Fibroblast of the aortic adventitia (primary cell): ENCODE measurements around the gene UBE2I. TPM values are rescaled to one million over a fixed set of nuclear protein-coding genes. Genes with fewer than 3 reads are reported as not detected.

ENCODE experiments used
- DNase-seq: peaks from one replicate; pipeline ENCODE4 v3.0.0-alpha.2; 2010; ENCODE audit warnings: low read depth
- H3K4me3 ChIP-seq: 2 replicates; pipeline ENCODE4 v1.5.1; 2011; ENCODE audit warnings: low read depth, mild to moderate bottlenecking, control low read depth, low read length, moderate library complexity
- CTCF ChIP-seq: IDR thresholded peaks from 2 replicates; pipeline ENCODE4 v1.5.1; 2011; ENCODE audit warnings: mild to moderate bottlenecking, low read length, control low read depth, inconsistent platforms; ENCODE audit not compliant: insufficient read depth
- total RNA-seq: library from RNA; depleted of rRNA; stranded (reverse); fragments of >200 nt; gene quantifications from 2 replicates; pipeline ENCODE4 v1.2.3, GENCODE V29; 2012; ENCODE audit warnings: low replicate concordance

UBE2I gene
- total RNA-seq, 1 donor, result 70.3 TPM

GRCh38 chr16:1282324-1282973, 27.0 kb upstream of the UBE2I start:
- no peak for DNase-seq
- H3K4me3 ChIP-seq, result no peak overlapping the region
- no peak for TF ChIP-seq CTCF

GRCh38 chr16:1283296-1283695, 26.1 kb upstream of the UBE2I start:
- no peak overlapping the region for H3K4me3 ChIP-seq
- no peak for TF ChIP-seq CTCF
- DNase-seq, result no peak

- no peak for DNase-seq
- no peak overlapping the region for H3K4me3 ChIP-seq
- TF ChIP-seq CTCF, result no peak
Measured at GRCh38 chr16:1283996-1284616, 25.3 kb upstream of the UBE2I start.

DNA sequence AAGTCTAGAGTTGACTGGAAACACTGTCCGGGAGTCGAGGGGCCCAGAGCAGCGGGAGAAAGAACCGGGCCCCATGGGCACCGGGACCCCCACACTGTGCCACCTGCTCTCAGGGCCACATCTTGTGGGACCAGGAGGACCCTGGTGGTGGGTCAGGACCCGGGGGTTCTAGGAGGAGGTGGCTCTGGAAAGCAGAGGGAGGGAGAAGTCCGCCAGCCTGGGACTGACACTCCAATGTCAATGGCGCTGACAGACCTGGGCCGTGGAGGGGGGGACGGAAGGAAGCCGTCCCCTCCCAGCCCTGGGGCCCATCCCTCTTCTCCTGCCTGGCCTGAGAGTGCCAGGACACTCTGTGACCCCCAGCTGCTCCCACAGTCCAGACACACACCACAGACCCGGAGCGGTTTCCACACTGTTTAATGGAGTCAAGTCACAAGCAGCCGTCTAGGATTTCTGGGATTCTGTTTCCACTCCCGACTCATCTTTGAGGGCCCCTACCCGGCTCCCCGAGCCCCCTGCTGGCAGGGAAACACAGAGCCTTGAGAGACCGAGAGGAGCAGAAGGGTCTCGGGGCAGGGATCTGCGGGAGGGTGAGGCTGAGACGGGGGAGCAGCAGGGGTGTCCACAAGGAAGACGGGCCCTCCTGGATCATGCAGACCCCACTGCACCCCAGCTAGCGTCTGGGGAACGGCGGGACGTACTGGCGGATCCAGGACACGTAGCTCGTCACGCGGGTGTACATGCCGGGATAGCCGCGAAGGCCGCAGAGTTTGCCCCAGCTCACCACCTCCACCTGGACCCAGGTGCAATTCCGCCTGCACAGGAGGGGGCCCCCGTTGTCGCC, 23.5 kb upstream of the UBE2I start:
- DNase-seq, result no peak
- no peak overlapping the region for H3K4me3 ChIP-seq
- no peak for TF ChIP-seq CTCF

DNA sequence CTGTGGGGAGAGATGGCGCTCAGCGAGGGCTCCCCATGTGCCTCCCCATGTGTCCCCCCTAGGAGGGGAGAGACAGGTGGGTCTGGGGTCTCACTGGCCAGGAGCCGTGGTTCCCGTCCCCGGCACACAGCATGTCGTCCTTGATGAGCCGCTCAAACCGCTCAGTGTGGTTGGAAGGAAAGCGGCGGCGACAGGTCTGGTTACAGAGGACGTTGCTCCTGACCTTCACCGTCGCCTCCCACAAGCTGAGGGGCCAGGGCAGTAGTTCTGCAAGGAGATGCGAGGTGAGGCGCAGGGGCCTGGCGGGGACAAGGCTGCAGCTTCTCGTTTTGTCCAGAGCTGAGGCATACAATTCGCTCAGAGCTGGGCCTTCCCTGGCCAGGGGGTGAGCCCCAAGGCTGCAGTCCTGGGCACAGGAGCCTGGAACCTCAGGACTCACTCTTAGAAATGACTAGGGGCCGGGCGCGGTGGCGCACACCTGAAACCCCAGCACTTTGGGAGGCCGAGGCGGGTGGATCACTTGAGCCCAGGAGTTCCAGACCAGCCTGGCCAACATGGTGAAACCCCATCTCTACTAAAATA, 22.8 kb upstream of the UBE2I start:
- no peak overlapping the region for H3K4me3 ChIP-seq
- no peak for TF ChIP-seq CTCF
- no peak for DNase-seq

GRCh38 chr16:1287982-1288670, 21.3 kb upstream of the UBE2I start:
- H3K4me3 ChIP-seq, result no peak overlapping the region
- no peak for TF ChIP-seq CTCF
- DNase-seq, result no peak
